ENCODE results near the gene WDFY2.

Gene WDFY2

DNA sequence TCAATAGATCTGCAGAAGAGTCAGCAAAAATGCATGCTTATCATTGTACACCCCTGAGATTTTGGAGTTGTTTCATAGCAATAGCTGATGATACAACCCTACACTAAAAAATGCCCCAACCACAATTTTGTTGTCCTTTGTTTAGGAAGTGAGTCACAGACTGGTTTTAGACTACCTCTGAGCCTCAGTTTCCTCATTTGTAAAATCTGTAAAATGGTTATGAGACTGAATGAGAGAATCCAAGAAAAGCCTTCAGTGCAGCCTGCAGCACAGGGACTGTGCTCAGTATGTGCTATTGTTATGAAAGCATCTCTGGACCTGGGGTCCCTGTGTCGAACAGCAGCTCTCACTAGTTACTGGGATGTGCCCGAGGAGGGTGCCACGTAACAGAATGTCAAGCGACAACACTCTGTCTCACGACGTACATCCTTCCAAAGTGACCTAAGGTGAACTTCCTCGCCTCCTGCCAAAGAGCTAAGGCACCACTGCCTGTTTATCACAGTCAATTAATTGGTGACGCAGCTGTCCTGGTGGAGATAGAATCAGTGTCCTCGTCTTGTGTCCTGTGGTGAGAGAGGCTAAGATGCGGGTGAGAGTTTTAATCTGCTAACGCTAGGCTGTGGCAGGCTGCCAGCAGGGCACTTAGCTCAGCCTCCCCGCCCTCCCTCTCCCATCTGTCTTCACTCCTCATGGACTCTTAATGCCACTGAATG, 201.6 kb downstream of the WDFY2 start:
- TF ChIP-seq, protein P1, sequence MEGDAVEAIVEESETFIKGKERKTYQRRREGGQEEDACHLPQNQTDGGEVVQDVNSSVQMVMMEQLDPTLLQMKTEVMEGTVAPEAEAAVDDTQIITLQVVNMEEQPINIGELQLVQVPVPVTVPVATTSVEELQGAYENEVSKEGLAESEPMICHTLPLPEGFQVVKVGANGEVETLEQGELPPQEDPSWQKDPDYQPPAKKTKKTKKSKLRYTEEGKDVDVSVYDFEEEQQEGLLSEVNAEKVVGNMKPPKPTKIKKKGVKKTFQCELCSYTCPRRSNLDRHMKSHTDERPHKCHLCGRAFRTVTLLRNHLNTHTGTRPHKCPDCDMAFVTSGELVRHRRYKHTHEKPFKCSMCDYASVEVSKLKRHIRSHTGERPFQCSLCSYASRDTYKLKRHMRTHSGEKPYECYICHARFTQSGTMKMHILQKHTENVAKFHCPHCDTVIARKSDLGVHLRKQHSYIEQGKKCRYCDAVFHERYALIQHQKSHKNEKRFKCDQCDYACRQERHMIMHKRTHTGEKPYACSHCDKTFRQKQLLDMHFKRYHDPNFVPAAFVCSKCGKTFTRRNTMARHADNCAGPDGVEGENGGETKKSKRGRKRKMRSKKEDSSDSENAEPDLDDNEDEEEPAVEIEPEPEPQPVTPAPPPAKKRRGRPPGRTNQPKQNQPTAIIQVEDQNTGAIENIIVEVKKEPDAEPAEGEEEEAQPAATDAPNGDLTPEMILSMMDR (IDR thresholded peaks at IDR 0.05; ENCODE audit: low read depth, low read length), result no peak
- no peak overlapping the region for H3K4me3 ChIP-seq (ENCODE audit: low read depth, low read length)

DNA sequence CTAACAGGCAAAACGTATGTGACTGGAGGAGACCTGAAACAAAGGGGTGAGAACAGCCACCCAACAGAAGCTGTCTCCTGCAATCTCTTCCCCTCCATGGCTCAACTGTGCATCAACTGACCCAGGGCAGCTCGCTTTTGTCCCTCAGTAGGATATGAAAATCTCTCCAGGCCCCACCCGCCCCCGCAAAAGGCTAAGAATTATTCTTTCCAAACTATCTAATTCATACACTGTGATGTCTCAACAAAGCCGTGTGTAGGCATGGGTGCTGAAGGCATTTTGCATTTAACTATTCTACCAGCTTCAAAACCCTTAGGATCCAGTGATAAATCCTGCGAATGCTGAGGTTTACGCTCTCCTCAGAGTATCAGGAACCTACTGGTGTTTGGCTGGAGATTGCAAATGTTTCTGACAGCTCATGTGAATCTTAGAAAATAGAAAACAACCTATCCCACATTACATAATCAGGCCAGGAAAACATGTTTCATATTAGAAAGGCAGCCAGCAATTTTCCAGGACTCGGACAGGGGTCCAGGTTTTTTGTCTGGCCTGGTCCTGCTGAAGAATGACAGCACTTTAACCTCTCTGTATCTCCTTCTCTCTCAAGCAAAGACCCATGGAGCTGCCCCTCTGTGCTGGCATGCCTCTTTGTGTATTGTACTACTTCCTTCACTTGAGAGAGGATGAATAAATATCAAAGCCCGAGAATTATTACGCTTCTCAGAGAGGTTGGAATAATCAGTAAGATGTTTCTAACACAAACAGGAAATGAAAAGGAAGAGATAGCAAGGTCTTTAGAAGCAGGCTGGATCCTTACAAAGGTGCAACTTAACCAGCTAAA, 202.4 kb downstream of the WDFY2 start:
- TF ChIP-seq, protein P1 (IDR thresholded peaks at IDR 0.05; ENCODE audit: low read depth, low read length), result no peak
- no peak overlapping the region for H3K4me3 ChIP-seq (ENCODE audit: low read depth, low read length)

DNA sequence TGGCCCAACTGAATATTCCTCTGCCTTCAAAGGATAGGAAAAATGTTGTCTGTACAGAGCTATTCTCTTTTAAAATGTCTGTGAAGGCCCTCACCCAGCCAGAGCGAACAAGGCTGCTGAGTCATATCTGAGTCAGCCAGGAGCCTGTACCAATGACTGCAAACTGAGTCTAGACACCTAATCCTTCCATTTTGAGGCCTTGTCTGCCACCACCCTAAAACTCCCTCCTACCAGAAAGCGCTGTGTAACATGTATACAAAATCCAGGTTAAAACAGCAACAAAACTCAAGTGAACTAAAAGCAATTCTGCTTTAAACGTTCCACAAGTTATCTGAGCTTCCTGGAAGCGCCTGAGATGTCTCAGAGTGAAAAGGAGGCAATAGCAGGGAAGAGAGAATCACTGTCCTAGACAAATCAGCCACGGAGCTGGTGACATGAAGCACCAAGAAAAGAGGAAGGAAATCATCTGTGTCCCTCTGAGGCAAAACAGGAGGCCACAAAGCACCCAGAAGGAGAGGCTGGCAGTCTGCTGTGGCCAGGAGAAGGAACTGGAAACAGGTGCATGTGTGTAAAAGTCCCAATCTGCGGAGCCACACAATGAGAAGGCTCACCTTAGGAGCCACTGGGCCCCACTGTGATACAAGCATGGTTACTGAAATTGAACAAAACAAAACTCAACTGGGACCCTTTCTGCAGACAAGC, 209.5 kb downstream of the WDFY2 start:
- TF ChIP-seq, protein P1 (IDR thresholded peaks at IDR 0.05; ENCODE audit: low read depth, low read length), result no peak
- no peak overlapping the region for H3K4me3 ChIP-seq (ENCODE audit: low read depth, low read length)

DNA sequence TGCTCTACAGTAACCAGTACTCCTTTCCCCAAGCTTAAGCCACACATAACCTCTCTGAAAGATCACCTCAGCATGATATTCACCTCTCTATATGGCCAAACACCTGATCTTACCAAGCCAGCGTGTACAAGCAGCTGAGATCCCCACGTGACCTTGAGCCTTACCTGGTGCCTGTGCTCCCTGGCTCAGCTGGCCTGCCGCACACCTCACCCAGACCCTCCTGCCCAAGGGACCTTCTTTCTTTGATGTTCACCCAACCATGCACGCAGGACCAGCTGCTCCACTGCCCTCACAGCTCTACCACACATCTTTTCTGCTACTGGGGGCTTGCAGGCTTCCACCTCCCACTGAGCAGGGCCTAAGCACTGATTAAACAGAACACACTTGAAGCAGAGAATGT, 210.7 kb downstream of the WDFY2 start:
- no peak overlapping the region for H3K4me3 ChIP-seq (ENCODE audit: low read depth, low read length)
- TF ChIP-seq, protein P1 (IDR thresholded peaks at IDR 0.05; ENCODE audit: low read depth, low read length), result no peak

DNA sequence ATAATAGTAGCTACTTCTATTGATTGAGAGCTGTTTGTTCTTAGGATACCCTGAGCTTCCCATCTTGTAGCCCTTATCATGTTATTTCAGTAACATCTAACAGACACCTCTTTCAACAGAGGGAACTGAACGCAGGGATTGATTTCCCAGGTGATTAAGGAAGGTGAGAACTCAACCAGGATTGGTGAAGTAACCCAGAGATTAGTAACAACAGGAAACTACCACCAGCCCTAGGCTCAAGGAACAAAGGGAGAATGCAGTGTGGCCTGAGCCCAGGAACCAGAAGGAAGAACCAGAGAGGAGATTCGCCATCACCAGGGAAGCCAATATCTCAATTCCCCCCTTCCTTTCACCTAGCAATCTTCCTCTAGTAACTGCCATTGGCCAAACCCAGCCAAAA, 211.2 kb downstream of the WDFY2 start:
- TF ChIP-seq, protein P1 (IDR thresholded peaks at IDR 0.05; ENCODE audit: low read depth, low read length), result no peak
- no peak overlapping the region for H3K4me3 ChIP-seq (ENCODE audit: low read depth, low read length)

DNA sequence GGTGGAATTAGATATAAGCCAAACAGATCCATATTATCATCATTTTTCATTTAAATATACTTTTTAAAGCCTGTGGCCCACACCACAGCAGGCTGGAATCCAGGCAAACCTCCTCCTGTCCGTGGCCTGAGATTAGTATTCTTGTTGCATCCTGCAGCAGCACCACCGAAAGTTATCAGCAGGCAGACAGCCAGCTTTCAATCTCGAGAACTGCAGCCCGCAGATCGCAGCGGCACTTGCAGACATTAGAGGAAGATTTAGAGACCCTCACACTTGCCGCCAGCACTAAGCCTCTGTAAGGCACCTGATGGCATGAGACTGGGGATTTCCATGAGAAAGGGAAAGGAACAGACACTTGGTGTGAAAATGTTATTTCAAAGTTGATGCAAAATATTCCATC, 212.3 kb downstream of the WDFY2 start:
- no peak overlapping the region for H3K4me3 ChIP-seq (ENCODE audit: low read depth, low read length)
- TF ChIP-seq, protein P1 (IDR thresholded peaks at IDR 0.05; ENCODE audit: low read depth, low read length), result no peak
